SK-N-SH treated with all-trans-retinoic acid at 6 μM for 48 hours (cell line): ENCODE measurements around the gene ERCC4.

ENCODE experiments used
- ATAC-seq: fragments of 200-7000 bp; cut with Tn5 transposase; 3 replicates; pipeline ENCODE4 v1.9.1; 2020; ENCODE audit warnings: mild to moderate bottlenecking, moderate library complexity
- ARNTL ChIP-seq: fragments of 450-650 bp; formaldehyde crosslinking; IDR thresholded peaks from 2 replicates; pipeline ENCODE4 v1.5.0; 2020; ENCODE audit warnings: low read depth, mild to moderate bottlenecking, moderate library complexity, borderline replicate concordance
- CSDC2 ChIP-seq: fragments of 250-450 bp; sonication (Bioruptor Pico); IDR thresholded peaks from 2 replicates; pipeline ENCODE4 v1.5.0; 2020; ENCODE audit warnings: mild to moderate bottlenecking, moderate library complexity
- ESRRG ChIP-seq: fragments of 250-450 bp; sonication (Bioruptor Pico); IDR thresholded peaks from 2 replicates; pipeline ENCODE4 v1.6.1; 2021; ENCODE audit warnings: mild to moderate bottlenecking
- RARB ChIP-seq: fragments of 250-450 bp; sonication (Bioruptor Pico); IDR thresholded peaks from 2 replicates; pipeline ENCODE4 v1.8.0; 2021; ENCODE audit warnings: mild to moderate bottlenecking, moderate library complexity
- SNAI2 ChIP-seq: fragments of 250-450 bp; sonication (Bioruptor Pico); IDR thresholded peaks from 2 replicates; pipeline ENCODE4 v1.5.0; 2020; ENCODE audit warnings: mild to moderate bottlenecking, moderate library complexity
- TCF4 ChIP-seq: fragments of 250-450 bp; sonication (Bioruptor Pico); IDR thresholded peaks from 2 replicates; pipeline ENCODE4 v1.8.0; 2021; ENCODE audit warnings: mild to moderate bottlenecking, moderate library complexity, borderline replicate concordance
- ZC3H10 ChIP-seq: fragments of 250-450 bp; sonication (Bioruptor Pico); IDR thresholded peaks from 2 replicates; pipeline ENCODE4 v1.5.1; 2021; ENCODE audit warnings: mild to moderate bottlenecking, moderate library complexity
- ZNF565 ChIP-seq: fragments of 450-650 bp; formaldehyde crosslinking; conservative IDR thresholded peaks from 2 replicates; pipeline ENCODE4 v1.5.0; 2020; ENCODE audit warnings: low read depth, mild to moderate bottlenecking, moderate library complexity
- ZNF8 ChIP-seq: fragments of 450-650 bp; formaldehyde crosslinking; IDR thresholded peaks from 2 replicates; pipeline ENCODE4 v1.5.0; 2020; ENCODE audit warnings: mild to moderate bottlenecking, moderate library complexity
- TF ChIP-seq, protein P1 (sequence below): fragments of 250-450 bp; sonication (Bioruptor Pico); IDR thresholded peaks from 2 replicates; pipeline ENCODE4 v1.5.0; 2020; ENCODE audit warnings: mild to moderate bottlenecking, moderate library complexity
- TF ChIP-seq, protein P2 (sequence below): fragments of 250-450 bp; sonication (Bioruptor Pico); IDR thresholded peaks from 2 replicates; pipeline ENCODE4 v1.8.0; 2020; ENCODE audit warnings: mild to moderate bottlenecking, moderate library complexity, borderline replicate concordance
- TF ChIP-seq, protein P3 (sequence below): fragments of 250-450 bp; sonication (Bioruptor Pico); IDR thresholded peaks from 2 replicates; pipeline ENCODE4 v1.5.1; 2020; ENCODE audit warnings: low read depth, mild to moderate bottlenecking, moderate library complexity
- TF ChIP-seq, protein P4 (sequence below): fragments of 250-450 bp; sonication (Bioruptor Pico); IDR thresholded peaks from 2 replicates; pipeline ENCODE4 v1.8.0; 2021; ENCODE audit warnings: low read depth, mild to moderate bottlenecking, moderate library complexity, borderline replicate concordance
- TF ChIP-seq, protein P5 (sequence below): fragments of 250-450 bp; sonication (Bioruptor Pico); IDR thresholded peaks from 2 replicates; pipeline ENCODE4 v1.5.1; 2021; ENCODE audit warnings: mild to moderate bottlenecking, moderate library complexity

Gene ERCC4

DNA sequence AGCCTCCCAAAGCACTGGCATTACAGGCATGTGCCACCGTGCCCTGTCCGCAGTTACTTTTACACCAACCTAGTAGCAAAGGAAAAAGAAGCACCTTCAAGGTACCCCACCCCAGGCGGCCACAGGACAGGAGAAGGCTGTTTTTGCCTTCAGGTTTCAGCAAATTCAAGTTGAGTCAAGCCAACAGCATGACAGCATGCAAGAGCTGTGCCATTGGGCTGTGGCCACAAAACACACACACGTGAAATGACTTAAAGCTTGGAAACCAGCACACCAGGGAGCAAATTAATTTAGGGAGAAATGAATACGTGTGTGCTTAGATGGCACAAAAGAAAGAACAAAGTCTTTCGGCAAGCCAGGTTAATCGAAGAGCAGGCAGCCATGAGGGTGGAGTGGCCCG is 39.7 kb downstream of the ERCC4 start:
- TF ChIP-seq, protein P1, sequence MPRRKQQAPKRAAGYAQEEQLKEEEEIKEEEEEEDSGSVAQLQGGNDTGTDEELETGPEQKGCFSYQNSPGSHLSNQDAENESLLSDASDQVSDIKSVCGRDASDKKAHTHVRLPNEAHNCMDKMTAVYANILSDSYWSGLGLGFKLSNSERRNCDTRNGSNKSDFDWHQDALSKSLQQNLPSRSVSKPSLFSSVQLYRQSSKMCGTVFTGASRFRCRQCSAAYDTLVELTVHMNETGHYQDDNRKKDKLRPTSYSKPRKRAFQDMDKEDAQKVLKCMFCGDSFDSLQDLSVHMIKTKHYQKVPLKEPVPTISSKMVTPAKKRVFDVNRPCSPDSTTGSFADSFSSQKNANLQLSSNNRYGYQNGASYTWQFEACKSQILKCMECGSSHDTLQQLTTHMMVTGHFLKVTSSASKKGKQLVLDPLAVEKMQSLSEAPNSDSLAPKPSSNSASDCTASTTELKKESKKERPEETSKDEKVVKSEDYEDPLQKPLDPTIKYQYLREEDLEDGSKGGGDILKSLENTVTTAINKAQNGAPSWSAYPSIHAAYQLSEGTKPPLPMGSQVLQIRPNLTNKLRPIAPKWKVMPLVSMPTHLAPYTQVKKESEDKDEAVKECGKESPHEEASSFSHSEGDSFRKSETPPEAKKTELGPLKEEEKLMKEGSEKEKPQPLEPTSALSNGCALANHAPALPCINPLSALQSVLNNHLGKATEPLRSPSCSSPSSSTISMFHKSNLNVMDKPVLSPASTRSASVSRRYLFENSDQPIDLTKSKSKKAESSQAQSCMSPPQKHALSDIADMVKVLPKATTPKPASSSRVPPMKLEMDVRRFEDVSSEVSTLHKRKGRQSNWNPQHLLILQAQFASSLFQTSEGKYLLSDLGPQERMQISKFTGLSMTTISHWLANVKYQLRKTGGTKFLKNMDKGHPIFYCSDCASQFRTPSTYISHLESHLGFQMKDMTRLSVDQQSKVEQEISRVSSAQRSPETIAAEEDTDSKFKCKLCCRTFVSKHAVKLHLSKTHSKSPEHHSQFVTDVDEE: no peak
- TF ChIP-seq ZNF8 (CRISPR knock-in tag) (no peak), SNAI2 (no peak), ARNTL (CRISPR knock-in tag) (no peak), RARB (CRISPR knock-in tag) (no peak), ZC3H10 (no peak), CSDC2 (CRISPR knock-in tag) (no peak), TCF4 (CRISPR knock-in tag) (no peak)
- TF ChIP-seq, protein P2, sequence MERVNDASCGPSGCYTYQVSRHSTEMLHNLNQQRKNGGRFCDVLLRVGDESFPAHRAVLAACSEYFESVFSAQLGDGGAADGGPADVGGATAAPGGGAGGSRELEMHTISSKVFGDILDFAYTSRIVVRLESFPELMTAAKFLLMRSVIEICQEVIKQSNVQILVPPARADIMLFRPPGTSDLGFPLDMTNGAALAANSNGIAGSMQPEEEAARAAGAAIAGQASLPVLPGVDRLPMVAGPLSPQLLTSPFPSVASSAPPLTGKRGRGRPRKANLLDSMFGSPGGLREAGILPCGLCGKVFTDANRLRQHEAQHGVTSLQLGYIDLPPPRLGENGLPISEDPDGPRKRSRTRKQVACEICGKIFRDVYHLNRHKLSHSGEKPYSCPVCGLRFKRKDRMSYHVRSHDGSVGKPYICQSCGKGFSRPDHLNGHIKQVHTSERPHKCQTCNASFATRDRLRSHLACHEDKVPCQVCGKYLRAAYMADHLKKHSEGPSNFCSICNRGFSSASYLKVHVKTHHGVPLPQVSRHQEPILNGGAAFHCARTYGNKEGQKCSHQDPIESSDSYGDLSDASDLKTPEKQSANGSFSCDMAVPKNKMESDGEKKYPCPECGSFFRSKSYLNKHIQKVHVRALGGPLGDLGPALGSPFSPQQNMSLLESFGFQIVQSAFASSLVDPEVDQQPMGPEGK (CRISPR knock-in tag): no peak
- TF ChIP-seq, protein P3, sequence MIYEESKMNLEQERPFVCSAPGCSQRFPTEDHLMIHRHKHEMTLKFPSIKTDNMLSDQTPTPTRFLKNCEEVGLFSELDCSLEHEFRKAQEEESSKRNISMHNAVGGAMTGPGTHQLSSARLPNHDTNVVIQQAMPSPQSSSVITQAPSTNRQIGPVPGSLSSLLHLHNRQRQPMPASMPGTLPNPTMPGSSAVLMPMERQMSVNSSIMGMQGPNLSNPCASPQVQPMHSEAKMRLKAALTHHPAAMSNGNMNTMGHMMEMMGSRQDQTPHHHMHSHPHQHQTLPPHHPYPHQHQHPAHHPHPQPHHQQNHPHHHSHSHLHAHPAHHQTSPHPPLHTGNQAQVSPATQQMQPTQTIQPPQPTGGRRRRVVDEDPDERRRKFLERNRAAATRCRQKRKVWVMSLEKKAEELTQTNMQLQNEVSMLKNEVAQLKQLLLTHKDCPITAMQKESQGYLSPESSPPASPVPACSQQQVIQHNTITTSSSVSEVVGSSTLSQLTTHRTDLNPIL (CRISPR knock-in tag): no peak
- TF ChIP-seq, protein P4, sequence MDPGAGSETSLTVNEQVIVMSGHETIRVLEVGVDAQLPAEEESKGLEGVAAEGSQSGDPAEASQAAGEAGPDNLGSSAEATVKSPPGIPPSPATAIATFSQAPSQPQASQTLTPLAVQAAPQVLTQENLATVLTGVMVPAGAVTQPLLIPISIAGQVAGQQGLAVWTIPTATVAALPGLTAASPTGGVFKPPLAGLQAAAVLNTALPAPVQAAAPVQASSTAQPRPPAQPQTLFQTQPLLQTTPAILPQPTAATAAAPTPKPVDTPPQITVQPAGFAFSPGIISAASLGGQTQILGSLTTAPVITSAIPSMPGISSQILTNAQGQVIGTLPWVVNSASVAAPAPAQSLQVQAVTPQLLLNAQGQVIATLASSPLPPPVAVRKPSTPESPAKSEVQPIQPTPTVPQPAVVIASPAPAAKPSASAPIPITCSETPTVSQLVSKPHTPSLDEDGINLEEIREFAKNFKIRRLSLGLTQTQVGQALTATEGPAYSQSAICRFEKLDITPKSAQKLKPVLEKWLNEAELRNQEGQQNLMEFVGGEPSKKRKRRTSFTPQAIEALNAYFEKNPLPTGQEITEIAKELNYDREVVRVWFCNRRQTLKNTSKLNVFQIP (CRISPR knock-in tag): no peak
- TF ChIP-seq, protein P5, sequence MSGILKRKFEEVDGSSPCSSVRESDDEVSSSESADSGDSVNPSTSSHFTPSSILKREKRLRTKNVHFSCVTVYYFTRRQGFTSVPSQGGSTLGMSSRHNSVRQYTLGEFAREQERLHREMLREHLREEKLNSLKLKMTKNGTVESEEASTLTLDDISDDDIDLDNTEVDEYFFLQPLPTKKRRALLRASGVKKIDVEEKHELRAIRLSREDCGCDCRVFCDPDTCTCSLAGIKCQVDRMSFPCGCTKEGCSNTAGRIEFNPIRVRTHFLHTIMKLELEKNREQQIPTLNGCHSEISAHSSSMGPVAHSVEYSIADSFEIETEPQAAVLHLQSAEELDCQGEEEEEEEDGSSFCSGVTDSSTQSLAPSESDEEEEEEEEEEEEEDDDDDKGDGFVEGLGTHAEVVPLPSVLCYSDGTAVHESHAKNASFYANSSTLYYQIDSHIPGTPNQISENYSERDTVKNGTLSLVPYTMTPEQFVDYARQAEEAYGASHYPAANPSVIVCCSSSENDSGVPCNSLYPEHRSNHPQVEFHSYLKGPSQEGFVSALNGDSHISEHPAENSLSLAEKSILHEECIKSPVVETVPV (CRISPR knock-in tag): no peak
- no peak for ATAC-seq

DNA sequence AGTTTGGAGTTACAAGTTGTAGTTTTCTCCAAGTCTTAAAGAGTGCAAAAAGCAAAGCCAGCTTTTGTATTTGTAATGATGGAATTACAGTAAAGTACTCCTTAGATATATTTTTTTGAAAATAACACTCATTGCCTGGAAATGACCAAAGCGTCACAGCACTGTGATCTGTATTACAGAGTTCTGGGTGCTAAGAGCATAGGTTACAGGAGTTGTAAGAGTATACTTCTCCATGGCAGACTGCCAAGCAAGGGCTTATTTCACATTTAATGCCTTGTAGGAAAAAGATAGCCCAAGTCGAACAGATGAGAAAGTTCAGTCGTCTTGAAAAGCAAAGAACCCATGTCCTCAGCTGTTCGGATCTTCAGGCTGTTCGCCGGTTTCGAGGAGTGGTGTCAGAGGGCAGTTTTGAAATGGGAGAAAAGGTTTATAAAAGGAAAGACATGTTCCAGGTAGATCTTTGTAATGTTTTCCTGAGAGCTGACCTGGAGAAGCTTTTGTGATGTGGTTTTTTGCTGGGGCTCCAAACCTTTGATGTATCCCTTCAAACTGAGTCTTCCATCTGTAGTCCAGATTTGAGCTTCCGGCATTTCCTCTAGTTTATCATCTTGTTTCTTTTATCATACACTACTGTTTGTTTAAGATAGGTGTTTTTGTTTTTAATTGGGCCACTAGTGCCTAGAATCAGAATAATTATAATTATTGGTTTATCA is 41.3 kb downstream of the ERCC4 start:
- no peak for TF ChIP-seq ZNF565 (CRISPR knock-in tag)
- TF ChIP-seq, protein P2 (CRISPR knock-in tag): no peak
- TF ChIP-seq ESRRG (CRISPR knock-in tag): no peak
- ATAC-seq: no peak

DNA sequence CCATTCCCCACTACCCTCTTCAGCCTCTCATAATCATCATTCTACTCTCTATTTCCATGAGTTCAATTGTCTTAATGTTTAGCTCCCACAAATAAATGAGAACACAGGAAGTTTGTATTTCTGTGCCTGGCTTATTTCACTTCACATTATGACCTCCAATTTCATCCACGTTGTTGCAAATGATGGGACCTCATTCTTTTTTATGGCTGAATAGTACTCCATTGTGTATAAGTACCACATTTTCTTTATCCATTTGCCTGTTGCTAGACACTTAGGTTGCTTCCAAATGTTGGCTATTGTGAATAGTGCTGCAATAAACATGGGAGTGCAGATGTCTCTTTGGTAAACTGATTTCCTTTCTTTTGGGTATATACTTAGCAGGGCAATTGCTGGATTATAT is 42.3 kb downstream of the ERCC4 start:
- no peak for ATAC-seq
- TF ChIP-seq, protein P5 (CRISPR knock-in tag): no peak
